Activated CD4-positive, alpha-beta T cell treated with anti-CD3 and anti-CD28 coated beads for 36 hours (primary cell): Measurements from ENCODE around the gene CSPG4. TPM values are rescaled to one million over a fixed set of nuclear protein-coding genes. Genes with fewer than 3 reads are reported as not detected.
A peak's percentile ranks its signal among the peaks of the same experiment; 100 is the strongest.

Experiments
- ATAC-seq: fragments of 200-7000 bp; cut with Tn5 transposase; one replicate; pipeline ENCODE4 v1.10.0; 2021; ENCODE audit warnings: mild to moderate bottlenecking, moderate library complexity
- CTCF ChIA-PET: fragments of 350-600 bp; sonication (Branson Sonifier 250); formaldehyde crosslinking; loops from one replicate; lab custom pipeline; 2021; ENCODE audit warnings: antibody characterized with exemption; lab: Charles Lee
- POLR2A ChIA-PET: fragments of 350-600 bp; sonication (Branson Sonifier 250); formaldehyde crosslinking; loops from one replicate; lab custom pipeline; 2021; ENCODE audit warnings: antibody characterized with exemption, inconsistent platforms; lab: Charles Lee
- DNase-seq: peaks from one replicate; pipeline ENCODE4 v3.0.0-alpha.2; 2020
- H3K27ac Mint-ChIP-seq: one replicate; pipeline ENCODE4 v1.8.0; 2021; ENCODE audit warnings: mixed read lengths
- H3K27me3 Mint-ChIP-seq: one replicate; pipeline ENCODE4 v1.8.0; 2021; ENCODE audit warnings: mixed read lengths
- H3K36me3 Mint-ChIP-seq: one replicate; pipeline ENCODE4 v1.8.0; 2021; ENCODE audit warnings: low read depth, mixed read lengths
- H3K4me1 Mint-ChIP-seq: one replicate; pipeline ENCODE4 v1.8.0; 2021; ENCODE audit warnings: mixed read lengths
- H3K4me3 Mint-ChIP-seq: one replicate; pipeline ENCODE4 v1.8.0; 2021; ENCODE audit warnings: mild to moderate bottlenecking, moderate library complexity, mixed read lengths
- H3K9me3 Mint-ChIP-seq: one replicate; pipeline ENCODE4 v1.8.0; 2021; ENCODE audit warnings: low read depth, mixed read lengths
- intact Hi-C, 2 experiments: fragments of 100-400 bp; cut with DNase I in 1 of 2; cut with micrococcal nuclease in 1 of 2; formaldehyde crosslinking; loops; one replicate each; pipeline versions ENCODE4 v1.14.2 to v1.15.1; 2022 to 2024; cut with DNase I, micrococcal nuclease
- total RNA-seq, 2 experiments: library from RNA; stranded (reverse); gene quantifications; one replicate each; pipeline ENCODE4 v1.2.3, GENCODE V29; 2021

CSPG4 gene
- total RNA-seq, 2 experiments from 2014 or later: not detected

DNA sequence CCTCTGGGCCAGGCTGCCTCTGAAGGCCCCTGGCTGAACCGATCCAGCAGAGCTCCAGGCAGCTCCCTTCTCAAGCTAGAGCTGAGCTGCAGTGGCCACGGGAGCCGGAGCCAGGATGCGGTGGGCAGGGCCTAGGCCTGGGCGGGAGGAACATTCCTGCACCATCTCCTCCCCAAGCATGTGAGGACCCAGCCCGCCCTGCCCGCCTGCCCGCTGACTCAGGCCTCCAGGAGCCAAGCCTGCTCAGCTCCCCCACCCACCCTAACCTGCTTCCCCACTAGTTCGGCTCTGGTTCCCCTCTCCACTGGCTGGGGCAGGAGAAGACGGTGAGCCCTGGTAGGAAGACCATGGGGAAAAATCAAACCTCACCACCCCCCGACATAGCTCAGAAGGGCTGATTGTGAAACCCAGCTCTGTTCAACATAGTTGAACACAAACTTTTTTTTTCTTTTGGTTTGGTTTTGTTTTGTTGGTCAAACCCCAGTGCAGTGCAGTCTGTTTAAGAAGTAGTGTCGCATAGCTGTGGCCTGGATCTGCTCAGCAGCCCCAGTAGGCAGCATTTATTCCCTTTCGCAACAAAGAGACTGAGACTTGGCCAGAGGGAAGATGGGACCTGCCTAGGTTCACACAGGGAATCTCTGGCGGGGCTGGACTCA lies 51.4 kb downstream of the CSPG4 start:
- Mint-ChIP-seq H3K36me3 (no peaks in the 10 kb centered on the region), H3K27ac (no peak overlapping the region), H3K27me3 (no peaks in the 10 kb centered on the region), H3K4me1 (no peaks in the 10 kb centered on the region), H3K9me3 (no peaks in the 10 kb centered on the region), H3K4me3 (no peak overlapping the region)
- POLR2A ChIA-PET: interaction anchor here (0.6 kb wide), 1 partner anchor 171 kb away, joined by 3 read pairs; no protein-coding TSS in a partner anchor
- CTCF ChIA-PET: interaction anchor here (0.6 kb wide), 2 partner anchors 168 to 1087 kb away, joined by 3 to 4 read pairs; no protein-coding TSS in a partner anchor
- ATAC-seq: no peak
- intact Hi-C loops: no loop called here
- no peak for DNase-seq

DNA sequence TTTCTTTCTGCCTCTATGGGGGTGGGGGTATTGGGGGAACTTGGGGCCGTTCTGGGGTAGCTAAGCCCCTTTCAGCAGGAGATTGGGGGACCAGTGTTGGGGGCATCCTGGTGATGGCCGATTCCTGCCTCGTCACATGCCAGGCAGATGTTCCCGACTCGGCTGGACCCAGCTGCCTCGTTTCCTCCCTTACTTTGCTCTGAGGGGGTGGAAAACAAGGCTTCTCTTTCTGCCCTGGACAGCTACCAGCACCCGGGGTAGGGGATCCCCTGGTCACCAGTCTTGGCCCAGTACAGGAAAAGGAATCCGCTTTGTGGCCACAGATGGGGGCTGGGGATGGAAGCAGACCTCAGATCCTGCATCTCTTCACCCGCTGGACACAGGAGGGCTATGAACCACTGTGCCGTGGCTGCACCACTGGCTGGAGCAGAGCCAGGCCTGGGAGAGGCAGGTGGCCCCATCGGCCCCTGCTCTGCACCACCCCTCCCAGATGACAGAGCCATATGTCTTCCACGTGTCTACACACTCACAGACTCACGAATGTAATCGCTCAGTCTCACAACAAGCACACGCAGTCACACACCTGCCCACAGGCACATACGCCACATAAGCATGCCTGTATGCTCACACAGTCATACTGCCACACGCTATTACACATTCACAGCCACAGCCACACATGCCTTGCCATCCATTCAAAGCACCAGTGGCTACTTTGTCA lies 52.6 kb downstream of the CSPG4 start:
- intact Hi-C loops: no loop called here
- Mint-ChIP-seq H3K9me3 (no peaks in the 10 kb centered on the region), H3K27ac (no peak overlapping the region), H3K27me3 (no peaks in the 10 kb centered on the region), H3K4me3 (no peak overlapping the region), H3K36me3 (no peaks in the 10 kb centered on the region), H3K4me1 (no peaks in the 10 kb centered on the region)
- DNase-seq (no peak), ATAC-seq (no peak)
- CTCF ChIA-PET: no interaction called here
- POLR2A ChIA-PET: no interaction called here

DNA sequence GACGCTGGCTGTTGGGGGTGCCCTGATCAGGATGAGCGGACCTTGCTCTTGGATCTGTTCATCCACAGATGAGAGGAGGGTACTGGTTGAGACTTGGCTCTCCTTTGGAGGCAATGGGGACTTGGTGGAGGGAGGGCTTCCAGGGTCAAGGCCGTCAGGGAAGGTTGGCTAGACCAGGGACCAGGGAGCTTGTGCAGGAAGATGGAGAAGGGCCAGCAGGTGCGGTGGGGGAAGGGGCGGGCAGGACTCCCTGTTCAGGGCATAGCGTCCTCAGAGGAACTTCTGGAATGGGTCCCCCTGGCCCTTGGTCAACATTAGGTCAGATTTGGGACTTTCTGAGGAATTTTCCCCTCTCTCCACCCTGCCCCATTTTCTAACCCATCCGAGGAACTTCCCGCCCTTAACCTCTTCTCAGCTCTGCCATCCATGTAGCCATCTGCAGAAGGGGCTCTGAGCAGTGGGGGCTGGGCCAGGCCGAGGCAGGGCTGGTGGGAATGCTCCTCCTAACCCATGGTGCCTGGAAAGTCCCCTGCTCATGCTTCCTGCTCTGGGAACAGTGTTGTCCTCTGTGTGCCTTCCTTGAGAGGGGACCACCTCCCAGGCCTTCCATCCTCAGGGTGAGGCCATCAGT lies 53.4 kb downstream of the CSPG4 start:
- intact Hi-C loops: no loop called here
- H3K4me3 Mint-ChIP-seq: no peak overlapping the region
- no peak for ATAC-seq
- H3K27ac Mint-ChIP-seq: no peak overlapping the region
- H3K4me1 Mint-ChIP-seq: no peaks in the 10 kb centered on the region
- CTCF ChIA-PET: no interaction called here
- DNase-seq: no peak
- H3K9me3 Mint-ChIP-seq: no peaks in the 10 kb centered on the region
- H3K27me3 Mint-ChIP-seq: no peaks in the 10 kb centered on the region
- H3K36me3 Mint-ChIP-seq: no peaks in the 10 kb centered on the region
- POLR2A ChIA-PET: no interaction called here

DNA sequence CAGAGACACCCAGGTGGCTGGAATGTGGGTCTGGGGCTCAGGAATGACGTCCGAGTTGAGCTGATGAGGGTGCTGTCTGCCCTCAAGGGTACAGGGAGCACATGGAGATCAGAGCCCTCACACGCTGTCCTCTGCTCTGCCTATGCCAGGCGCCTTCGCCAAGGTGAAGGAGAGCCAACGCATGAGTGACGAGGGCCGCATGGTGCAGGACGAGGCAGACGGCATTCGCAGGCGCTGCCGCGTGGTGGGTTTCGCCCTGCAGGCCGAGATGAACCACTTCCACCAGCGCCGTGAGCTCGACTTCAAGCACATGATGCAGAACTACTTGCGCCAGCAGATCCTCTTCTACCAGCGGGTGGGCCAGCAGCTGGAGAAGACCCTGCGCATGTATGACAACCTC lies 55.8 kb downstream of the CSPG4 start:
- Mint-ChIP-seq H3K36me3 (no peaks in the 10 kb centered on the region), H3K4me3 (no peak overlapping the region)
- DNase-seq: no peak

DNA sequence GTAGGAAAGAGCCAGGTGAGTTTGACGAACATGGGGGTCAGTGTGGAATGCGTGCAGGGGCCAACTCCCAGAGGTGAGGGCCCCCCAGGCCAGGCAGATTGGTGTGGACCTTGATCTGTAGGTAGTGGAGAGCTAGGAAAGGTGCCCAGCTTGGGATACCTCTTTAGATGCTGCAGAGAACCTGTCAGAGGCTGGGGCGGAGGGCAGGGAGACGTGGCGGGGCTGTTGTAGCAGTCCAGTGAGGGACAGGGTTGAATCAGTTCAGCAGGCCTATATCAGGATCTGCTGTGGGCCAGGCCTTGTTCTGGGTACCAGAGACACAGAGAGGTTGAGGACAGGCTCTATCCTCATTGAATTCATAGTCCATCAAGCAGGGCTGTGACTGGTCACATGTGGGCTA lies 56.3 kb downstream of the CSPG4 start:
- CTCF ChIA-PET: no interaction called here
- no peak overlapping the region for H3K27ac Mint-ChIP-seq
- no peaks in the 10 kb centered on the region for H3K36me3 Mint-ChIP-seq
- peaks cover 5% of the 10 kb centered on the region for H3K4me1 Mint-ChIP-seq
- intact Hi-C loops: no loop called here
- H3K9me3 Mint-ChIP-seq: no peaks in the 10 kb centered on the region
- ATAC-seq (no peak), DNase-seq (no peak)
- no peaks in the 10 kb centered on the region for H3K27me3 Mint-ChIP-seq
- no peak overlapping the region for H3K4me3 Mint-ChIP-seq
- POLR2A ChIA-PET: no interaction called here

More for the DNA sequence above, 55.8 kb downstream of the CSPG4 start:
- Mint-ChIP-seq H3K4me1 (peaks cover 3% of the 10 kb centered on the region), H3K9me3 (no peaks in the 10 kb centered on the region), H3K27me3 (no peaks in the 10 kb centered on the region), H3K27ac (no peak overlapping the region)
- ChIA-PET POLR2A (no interaction called here), CTCF (no interaction called here)
- intact Hi-C loops: no loop called here
- no peak for ATAC-seq

DNA sequence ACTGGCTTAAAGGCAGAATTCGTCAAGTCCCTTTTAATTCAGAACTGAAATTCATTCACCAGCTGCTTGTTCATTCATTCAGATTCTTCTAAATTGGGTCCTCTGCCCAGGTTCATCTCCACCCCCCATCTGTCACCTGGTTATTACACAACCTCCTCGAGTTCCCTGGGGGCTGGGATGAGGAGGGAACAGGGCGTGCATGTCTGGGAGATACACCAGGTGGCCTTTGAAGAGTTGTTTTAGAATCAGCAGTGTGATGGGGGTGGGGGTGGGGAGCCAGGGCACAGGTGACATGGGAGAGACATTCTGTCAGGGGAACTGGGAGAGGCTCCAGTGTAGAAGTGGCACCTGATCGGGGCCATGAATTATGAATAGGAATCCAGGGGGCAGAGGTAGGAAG lies 56.7 kb downstream of the CSPG4 start:
- Mint-ChIP-seq H3K4me3 (no peak overlapping the region), H3K4me1 (peaks cover 9% of the 10 kb centered on the region), H3K36me3 (no peaks in the 10 kb centered on the region), H3K27ac (no peak overlapping the region), H3K27me3 (no peaks in the 10 kb centered on the region), H3K9me3 (no peaks in the 10 kb centered on the region)
- POLR2A ChIA-PET: no interaction called here
- no peak for DNase-seq
- intact Hi-C loops: no loop called here
- CTCF ChIA-PET: interaction anchor here (0.7 kb wide), 1 partner anchor 337 kb away, joined by 3 read pairs; no protein-coding TSS in a partner anchor
- no peak for ATAC-seq

DNA sequence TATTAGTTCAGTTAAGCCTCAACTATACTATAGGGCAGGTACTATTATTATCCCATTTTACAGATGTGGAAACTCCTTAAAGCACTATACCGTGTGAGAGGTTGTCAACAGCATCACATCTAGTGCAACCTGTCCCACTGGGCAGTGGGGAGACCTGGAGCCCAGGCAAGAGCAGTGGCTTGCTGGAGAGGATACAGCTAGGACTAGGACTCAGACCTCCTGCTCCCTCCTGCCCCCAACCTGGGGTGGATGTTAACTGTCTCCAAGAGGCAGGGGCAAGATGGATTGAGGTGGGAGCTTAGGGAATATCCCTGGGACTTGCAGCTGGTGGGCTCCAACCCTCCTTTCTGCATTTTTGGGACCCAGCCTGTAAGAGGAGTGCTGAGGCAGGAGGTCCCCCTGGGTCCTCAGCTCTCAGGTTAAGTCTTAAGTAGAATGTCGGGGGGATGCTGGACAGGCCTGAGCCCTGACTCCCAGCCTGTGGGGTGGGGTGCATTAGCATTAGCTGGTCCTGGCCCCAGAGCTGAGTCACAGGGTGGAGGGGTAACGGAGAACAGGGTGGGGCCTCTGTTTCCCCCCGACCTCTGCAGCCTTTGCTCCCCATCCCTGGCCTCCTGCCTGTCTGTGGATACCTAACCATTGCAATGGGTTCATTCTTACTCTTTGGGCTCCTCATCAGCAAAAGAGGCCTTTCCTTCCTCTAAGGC lies 58.3 kb downstream of the CSPG4 start:
- H3K27me3 Mint-ChIP-seq: no peaks in the 10 kb centered on the region
- intact Hi-C loops: no loop called here
- ATAC-seq (no peak), DNase-seq (no peak)
- peaks cover 11% of the 10 kb centered on the region for H3K4me1 Mint-ChIP-seq
- no peaks in the 10 kb centered on the region for H3K9me3 Mint-ChIP-seq
- no peaks in the 10 kb centered on the region for H3K36me3 Mint-ChIP-seq
- H3K4me3 Mint-ChIP-seq: no peak overlapping the region
- CTCF ChIA-PET: interaction anchor here (0.7 kb wide), 1 partner anchor 15 kb away, joined by 3 read pairs; no protein-coding TSS in a partner anchor
- POLR2A ChIA-PET: no interaction called here
- H3K27ac Mint-ChIP-seq: no peak overlapping the region

DNA sequence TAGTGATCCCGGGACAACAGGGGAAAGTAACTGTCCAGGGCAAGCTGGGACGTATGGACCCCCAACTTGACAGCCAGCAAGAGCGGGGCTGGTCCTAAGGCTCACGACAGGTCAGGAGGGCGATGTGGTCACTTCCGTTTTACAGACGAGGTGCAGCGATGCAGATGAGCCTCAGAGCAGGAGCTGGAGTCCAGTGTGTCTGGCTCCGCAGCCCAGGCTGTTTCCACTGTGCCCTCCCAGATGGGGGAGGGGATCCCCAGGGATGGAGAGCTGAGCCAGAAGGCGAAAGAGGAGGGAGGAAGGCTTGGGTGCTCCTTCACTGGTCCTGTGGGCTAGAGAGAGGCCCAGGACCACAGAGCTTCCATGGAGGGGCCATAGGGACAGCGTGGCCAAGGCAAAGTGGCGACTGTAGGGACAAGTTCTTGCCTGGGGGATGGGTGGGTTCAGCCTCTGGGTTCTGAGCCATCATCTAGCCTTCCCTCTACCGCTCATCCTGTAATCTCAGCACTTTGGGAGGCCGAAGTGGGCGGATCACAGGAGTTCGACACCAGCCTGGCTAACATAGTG lies 59.2 kb downstream of the CSPG4 start:
- intact Hi-C loops: no loop called here
- ChIA-PET CTCF (no interaction called here), POLR2A (no interaction called here)
- H3K9me3 Mint-ChIP-seq: no peaks in the 10 kb centered on the region
- DNase-seq (no peak), ATAC-seq (no peak)
- H3K4me1 Mint-ChIP-seq: peaks cover 11% of the 10 kb centered on the region
- H3K27ac Mint-ChIP-seq: no peak overlapping the region
- H3K4me3 Mint-ChIP-seq: no peak overlapping the region
- no peaks in the 10 kb centered on the region for H3K27me3 Mint-ChIP-seq
- H3K36me3 Mint-ChIP-seq: no peaks in the 10 kb centered on the region

DNA sequence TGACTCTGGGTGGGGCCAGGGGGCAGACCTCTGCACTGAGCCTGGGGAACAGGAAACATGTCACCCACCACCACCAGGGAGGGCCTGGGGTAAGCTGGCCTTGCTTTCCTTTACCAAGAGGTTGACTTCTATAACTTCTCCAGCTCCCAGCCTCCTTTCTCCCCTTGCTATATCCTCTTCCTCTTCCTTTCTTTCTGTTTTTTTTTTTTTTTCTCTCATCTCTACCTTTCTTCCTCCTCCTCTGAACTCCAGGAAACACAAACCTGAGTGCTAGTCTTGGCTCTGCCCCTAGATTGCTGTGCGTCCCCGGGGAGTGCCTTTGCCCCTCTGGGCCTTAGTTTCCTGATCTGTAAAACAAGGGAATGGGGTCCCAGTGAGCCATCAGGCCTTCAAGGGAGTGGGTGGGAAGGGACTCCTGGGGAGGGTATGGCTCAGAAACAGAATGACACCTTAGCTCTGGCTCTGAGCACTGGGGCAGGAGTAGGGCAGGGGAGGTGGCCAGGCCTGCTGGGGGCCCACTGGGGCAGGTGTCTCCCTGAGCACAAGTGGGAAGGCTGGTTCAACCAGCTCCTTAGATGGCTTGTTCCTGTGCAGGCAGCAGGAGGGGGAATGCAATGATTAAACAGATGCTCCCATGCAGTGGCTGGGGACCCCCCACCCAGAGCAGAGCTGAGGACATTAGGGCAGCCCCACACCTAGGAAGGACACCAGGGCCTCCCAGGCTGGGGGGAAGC lies 60.7 kb downstream of the CSPG4 start:
- intact Hi-C loops: no loop called here
- DNase-seq (no peak), ATAC-seq (no peak)
- H3K36me3 Mint-ChIP-seq: no peaks in the 10 kb centered on the region
- no peak overlapping the region for H3K4me3 Mint-ChIP-seq
- no peaks in the 10 kb centered on the region for H3K27me3 Mint-ChIP-seq
- H3K4me1 Mint-ChIP-seq: peaks cover 14% of the 10 kb centered on the region
- H3K27ac Mint-ChIP-seq: no peak overlapping the region
- ChIA-PET CTCF (no interaction called here), POLR2A (interaction anchor here (0.6 kb wide), 1 partner anchor 730 kb away, joined by 8 read pairs; no protein-coding TSS in a partner anchor)
- no peaks in the 10 kb centered on the region for H3K9me3 Mint-ChIP-seq

DNA sequence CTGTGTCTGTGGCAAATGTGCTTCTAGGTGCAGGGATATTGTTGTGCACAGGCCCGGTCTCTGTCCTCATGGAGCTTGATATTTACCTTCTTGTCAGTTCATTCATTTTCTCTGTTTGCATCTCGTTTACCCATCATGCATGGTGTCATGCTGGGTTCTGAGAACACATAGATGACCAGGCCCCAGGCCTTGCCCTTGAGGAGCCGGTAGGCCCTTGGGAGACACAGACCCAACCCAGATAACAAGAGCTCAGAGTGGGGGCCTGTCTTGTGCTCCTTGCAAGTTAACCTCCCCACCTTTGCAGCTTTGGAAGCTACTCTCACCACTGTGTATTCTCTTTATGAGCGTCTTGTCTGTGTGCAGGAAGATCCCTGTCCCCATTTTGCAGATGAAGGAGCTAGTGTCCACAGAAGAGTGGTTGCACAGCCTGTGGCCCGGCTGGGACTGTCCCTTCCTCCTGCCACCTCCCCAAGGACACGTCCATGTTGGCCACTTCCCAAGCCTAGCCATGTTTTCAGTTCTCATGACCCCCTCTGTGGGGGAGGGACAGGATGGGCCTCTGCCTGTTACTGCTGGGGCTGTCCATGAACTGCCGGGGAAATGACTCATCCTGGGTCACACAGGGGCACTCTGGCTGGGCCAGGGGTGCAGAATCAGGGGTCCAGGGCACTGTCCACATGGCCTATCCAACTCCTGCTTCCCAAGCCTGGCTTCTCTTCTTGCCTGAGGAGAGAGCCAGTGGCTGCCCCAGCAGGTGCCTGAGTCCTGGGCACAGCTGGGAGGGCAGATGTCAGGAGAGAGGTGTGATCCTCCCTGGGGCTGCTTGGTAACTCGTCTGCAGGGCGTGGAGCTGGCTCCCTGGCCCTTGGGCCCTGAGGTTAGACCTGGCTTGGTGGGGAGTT lies 61.5 kb downstream of the CSPG4 start:
- Mint-ChIP-seq H3K36me3 (no peaks in the 10 kb centered on the region), H3K27me3 (no peaks in the 10 kb centered on the region), H3K4me3 (no peak overlapping the region), H3K9me3 (no peaks in the 10 kb centered on the region), H3K4me1 (peaks cover 20% of the 10 kb centered on the region), H3K27ac (peak overlapping the region; percentile 9)
- CTCF ChIA-PET: interaction anchor here (0.5 to 2.4 kb wide), 3 partner anchors 11 to 1344 kb away, joined by 3 to 11 read pairs (median 4); partner anchors contain the start of gene IMP3
- DNase-seq: no peak
- intact Hi-C loops: no loop called here
- ATAC-seq: peak; percentile 17
- POLR2A ChIA-PET: interaction anchor here (0.5 kb wide), 1 partner anchor 105 kb away, joined by 3 read pairs; no protein-coding TSS in a partner anchor
